ENCODE data around the gene PDILT.

DNA sequence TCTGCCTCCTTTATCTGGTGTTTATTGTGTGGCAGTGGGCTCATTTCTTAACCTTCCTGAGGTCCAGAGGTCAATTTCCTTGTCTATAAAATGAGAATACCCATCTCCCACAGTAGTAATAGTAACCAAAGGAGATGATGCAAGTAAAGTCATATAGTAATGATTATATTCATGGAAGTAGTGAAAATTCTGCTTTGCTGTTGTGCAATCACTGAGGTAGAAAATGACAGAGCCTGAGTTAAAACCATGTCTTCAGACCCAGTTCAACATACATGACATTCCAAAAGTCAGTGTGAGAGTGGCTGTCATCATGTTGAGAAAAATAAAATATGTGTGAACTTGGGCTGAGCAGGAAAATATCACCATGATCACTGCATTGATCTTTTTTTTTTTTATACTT lies 51.2 kb downstream of the PDILT start:
- TF ChIP-seq MAX (IDR thresholded peaks at IDR 0.05): no peak
- TF ChIP-seq TAF1 (IDR thresholded peaks at IDR 0.05; ENCODE audit: low read depth): no peak
- no peak for TF ChIP-seq TEAD4 (IDR thresholded peaks at IDR 0.05)
- no peak for TF ChIP-seq REST (IDR thresholded peaks at IDR 0.05; ENCODE audit: low read depth)
- TF ChIP-seq EP300 (IDR thresholded peaks at IDR 0.05; ENCODE audit: borderline replicate concordance): no peak
- TF ChIP-seq EGR1 (IDR thresholded peaks at IDR 0.05): no peak
- TF ChIP-seq RAD21 (IDR thresholded peaks at IDR 0.05; ENCODE audit: low read depth): no peak
- TF ChIP-seq, protein P1, sequence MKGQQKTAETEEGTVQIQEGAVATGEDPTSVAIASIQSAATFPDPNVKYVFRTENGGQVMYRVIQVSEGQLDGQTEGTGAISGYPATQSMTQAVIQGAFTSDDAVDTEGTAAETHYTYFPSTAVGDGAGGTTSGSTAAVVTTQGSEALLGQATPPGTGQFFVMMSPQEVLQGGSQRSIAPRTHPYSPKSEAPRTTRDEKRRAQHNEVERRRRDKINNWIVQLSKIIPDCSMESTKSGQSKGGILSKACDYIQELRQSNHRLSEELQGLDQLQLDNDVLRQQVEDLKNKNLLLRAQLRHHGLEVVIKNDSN (IDR thresholded peaks at IDR 0.05): no peak
- no peak for TF ChIP-seq FOXM1 (IDR thresholded peaks at IDR 0.05; ENCODE audit: borderline replicate concordance, low read depth)
- no peak for TF ChIP-seq CREB1 (IDR thresholded peaks at IDR 0.05; ENCODE audit: low read depth)
- no peak for TF ChIP-seq YY1 (IDR thresholded peaks at IDR 0.05; ENCODE audit: low read depth)
- no peak for TF ChIP-seq TCF12 (IDR thresholded peaks at IDR 0.05; ENCODE audit: low read depth)
